IMR-90 (cell line): Measurements from ENCODE around the gene SLC4A1AP.

Experiments
- CEBPB ChIP-seq: IDR thresholded peaks from 2 replicates; pipeline ENCODE4 v1.6.1; 2012; ENCODE audit warnings: low read depth, low read length, improper control_type of control experiment
- CHD1 ChIP-seq: IDR thresholded peaks from 2 replicates; pipeline ENCODE4 v1.6.1; 2012; ENCODE audit warnings: low read depth, low read length, improper control_type of control experiment
- CTCF ChIP-seq: conservative IDR thresholded peaks from 2 replicates; pipeline ENCODE4 v1.5.1; 2012; ENCODE audit warnings: mild to moderate bottlenecking, low read depth, low read length, improper control_type of control experiment
- ELK1 ChIP-seq: fragments of 150-350 bp; IDR thresholded peaks from 2 replicates; pipeline ENCODE4 v1.6.1; 2016; ENCODE audit warnings: low read depth, mild to moderate bottlenecking, low read length, moderate library complexity, borderline replicate concordance
- MAZ ChIP-seq: IDR thresholded peaks from 2 replicates; pipeline ENCODE4 v1.6.1; 2012; ENCODE audit warnings: low read depth, mild to moderate bottlenecking, low read length, improper control_type of control experiment, moderate library complexity, borderline replicate concordance
- MXI1 ChIP-seq: IDR thresholded peaks from 2 replicates; pipeline ENCODE4 v1.6.1; 2012; ENCODE audit warnings: low read depth, mild to moderate bottlenecking, low read length, moderate library complexity, borderline replicate concordance
- NFE2L2 ChIP-seq: fragments of 150-350 bp; IDR thresholded peaks from 2 replicates; pipeline ENCODE4 v1.6.1; 2016; ENCODE audit warnings: low read depth, mild to moderate bottlenecking, low read length
- POLR2A ChIP-seq: IDR thresholded peaks from 2 replicates; pipeline ENCODE4 v1.6.1; 2012; ENCODE audit warnings: mild to moderate bottlenecking, low read depth, low read length
- RAD21 ChIP-seq: IDR thresholded peaks from 2 replicates; pipeline ENCODE4 v1.6.1; 2012; ENCODE audit warnings: low read length, improper control_type of control experiment
- RCOR1 ChIP-seq: IDR thresholded peaks from 2 replicates; pipeline ENCODE4 v1.6.1; 2012; ENCODE audit warnings: mild to moderate bottlenecking, low read length, improper control_type of control experiment; ENCODE audit not compliant: insufficient replicate concordance
- RFX5 ChIP-seq: IDR thresholded peaks from 2 replicates; pipeline ENCODE4 v1.8.0; 2012; ENCODE audit warnings: low read depth, mild to moderate bottlenecking, low read length, moderate library complexity
- SMC3 ChIP-seq: fragments of 150-350 bp; IDR thresholded peaks from 2 replicates; pipeline ENCODE4 v1.6.1; 2016; ENCODE audit warnings: low read depth, mild to moderate bottlenecking, antibody characterized with exemption, low read length, moderate library complexity
- TF ChIP-seq, protein P1 (sequence below): fragments of 150-350 bp; IDR thresholded peaks from 2 replicates; pipeline ENCODE4 v1.6.1; 2017; ENCODE audit warnings: mild to moderate bottlenecking, antibody characterized with exemption, low read length, low read depth

DNA sequence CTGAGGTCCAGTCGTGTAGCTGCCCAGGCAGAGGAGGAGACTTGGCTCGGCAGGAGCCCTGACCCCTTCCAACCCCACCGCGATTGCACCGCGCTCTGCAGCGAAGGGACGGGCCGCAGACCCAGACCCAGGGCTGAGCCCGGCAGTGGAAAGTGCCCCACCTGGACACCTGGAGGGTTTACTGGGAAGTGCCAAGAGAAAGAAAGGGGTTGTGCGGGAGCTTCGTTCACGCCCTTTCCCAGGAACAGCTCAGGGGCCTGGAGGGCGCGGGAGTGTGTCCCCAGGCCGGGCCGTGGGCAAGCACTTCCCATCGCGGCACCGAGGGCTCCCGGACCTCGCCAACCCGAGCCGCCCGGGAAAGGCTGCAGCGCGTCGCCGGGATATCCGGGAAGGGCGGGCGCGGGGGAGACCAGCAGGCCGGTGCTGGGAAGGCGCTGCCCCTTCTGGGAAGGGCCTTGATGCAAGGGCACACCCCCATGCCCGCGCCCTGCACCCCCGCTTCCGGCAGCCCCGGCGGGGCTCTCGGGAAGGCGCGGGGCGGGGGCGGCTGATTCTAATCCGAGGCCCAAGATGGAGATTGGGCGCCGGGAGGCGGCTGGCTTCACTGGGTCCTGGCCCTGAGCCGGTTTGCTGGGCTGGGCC, 71.7 kb downstream of the SLC4A1AP start:
- TF ChIP-seq RCOR1 (no peak), MXI1 (no peak), RAD21 (no peak), RFX5 (no peak), CTCF (no peak), SMC3 (no peak), CHD1 (no peak), MAZ (peak; percentile 24; the same call in 1 of the 2 replicates), POLR2A (no peak), NFE2L2 (no peak), CEBPB (no peak), ELK1 (no peak)
- TF ChIP-seq, protein P1, sequence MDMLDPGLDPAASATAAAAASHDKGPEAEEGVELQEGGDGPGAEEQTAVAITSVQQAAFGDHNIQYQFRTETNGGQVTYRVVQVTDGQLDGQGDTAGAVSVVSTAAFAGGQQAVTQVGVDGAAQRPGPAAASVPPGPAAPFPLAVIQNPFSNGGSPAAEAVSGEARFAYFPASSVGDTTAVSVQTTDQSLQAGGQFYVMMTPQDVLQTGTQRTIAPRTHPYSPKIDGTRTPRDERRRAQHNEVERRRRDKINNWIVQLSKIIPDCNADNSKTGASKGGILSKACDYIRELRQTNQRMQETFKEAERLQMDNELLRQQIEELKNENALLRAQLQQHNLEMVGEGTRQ, result no peak
